Prostate gland (tissue), 2 donors: ENCODE data around the gene FBP1. TPM values are rescaled to one million over a fixed set of nuclear protein-coding genes. Genes with fewer than 3 reads are reported as not detected.

Source experiments
- DNase-seq: peaks from one replicate; pipeline ENCODE4 v3.0.0-alpha.2; 2019; ENCODE audit warnings: low spot score
- H3K27ac ChIP-seq, 2 donors: fragments of 200-600 bp; sonication (generic); 2 replicates each; pipeline ENCODE4 v1.5.1; 2017 to 2019
- H3K27me3 ChIP-seq: fragments of 200-600 bp; sonication (generic); replicated peaks from 2 replicates; pipeline ENCODE4 v1.5.1; 2019; ENCODE audit not compliant: insufficient read depth
- H3K36me3 ChIP-seq, 2 donors: fragments of 200-600 bp; sonication (generic); 1 replicate in 1 of 2; 2 replicates in 1 of 2; pipeline versions ENCODE4 v1.5.1 to v1.8.1; 2017 to 2019
- H3K4me1 ChIP-seq: fragments of 200-600 bp; sonication (generic); replicated peaks from 2 replicates; pipeline ENCODE4 v1.5.1; 2019
- H3K4me3 ChIP-seq, 2 donors: fragments of 200-600 bp; sonication (generic); 2 replicates each; pipeline ENCODE4 v1.5.1; 2017 to 2019
- H3K9me3 ChIP-seq: fragments of 200-600 bp; sonication (generic); 2 replicates; pipeline ENCODE4 v1.5.1; 2017
- CTCF ChIP-seq, 4 experiments: fragments of 200-600 bp in 2 of 4; fragments of 450-650 bp in 2 of 4; sonication (generic) in 2 of 4; IDR thresholded peaks; 1 replicate in 3 of 4; 2 replicates in 1 of 4; pipeline ENCODE4 v1.5.1; 2016 to 2019; ENCODE audit warnings: antibody characterized with exemption in 4 of 4, mild to moderate bottlenecking in 2 of 4, moderate library complexity in 2 of 4
- POLR2A ChIP-seq: fragments of 450-650 bp; IDR thresholded peaks from one replicate; pipeline ENCODE4 v1.6.1; 2016; ENCODE audit warnings: antibody characterized with exemption, mild to moderate bottlenecking
- POLR2AphosphoS5 ChIP-seq: sonication (generic); formaldehyde crosslinking; IDR thresholded peaks from one replicate; pipeline ENCODE4 v1.6.1; 2017; ENCODE audit warnings: antibody characterized with exemption
- WGBS: methylation state at CpG from one replicate; pipeline ENCODE4 v1.1.5; 2018; 5-methylcytosine and 5-hydroxymethylcytosine counted together
- intact Hi-C: fragments of 100-400 bp; cut with DNase I; formaldehyde crosslinking; loops from one replicate; pipeline ENCODE4 v1.14.2; 2022
- total RNA-seq, 2 donors: library from RNA; depleted of rRNA; stranded (reverse); fragments of >200 nt; gene quantifications; one replicate each; pipeline ENCODE4 v1.1.0, GENCODE V29; 2016

The FBP1 gene
- total RNA-seq, 2 donors from 2014 or later, result 19.5 to 41.4 TPM

- TF ChIP-seq CTCF (IDR thresholded peaks at IDR 0.05), result peak in 3 of 4 experiments; percentile 39 to 64 (median 44)
- no peak for TF ChIP-seq POLR2AphosphoS5
- TF ChIP-seq POLR2A, result no peak
- 15% methylated on average over 21 of the region's 21 CpGs for WGBS
- intact Hi-C loops, result no loop called here
- Histone ChIP-seq H3K36me3 (no peaks in the 10 kb centered on the region), H3K9me3 (no peaks in the 10 kb centered on the region), H3K27ac (no peak overlapping the region), H3K27me3 (no peaks in the 10 kb centered on the region), H3K4me3 (no peak overlapping the region), H3K4me1 (no peaks in the 10 kb centered on the region)
- peak; percentile 42 for DNase-seq
Measured at GRCh38 chr9:94603259-94604160, 35.8 kb downstream of the FBP1 start.

- no peaks in the 10 kb centered on the region for H3K27me3 ChIP-seq
- H3K4me3 ChIP-seq, result no peak overlapping the region
- no peak for TF ChIP-seq POLR2AphosphoS5
- TF ChIP-seq CTCF (IDR thresholded peaks at IDR 0.05), result no peak
- no peak for TF ChIP-seq POLR2A
- no peaks in the 10 kb centered on the region for H3K4me1 ChIP-seq
- H3K27ac ChIP-seq, result no peak overlapping the region
- no peak for DNase-seq
- no peaks in the 10 kb centered on the region for H3K9me3 ChIP-seq
- WGBS, result 83% methylated on average over 6 of the region's 6 CpGs
- intact Hi-C loops, result no loop called here
- H3K36me3 ChIP-seq, result no peaks in the 10 kb centered on the region
Measured at GRCh38 chr9:94602666-94603065, 36.7 kb downstream of the FBP1 start.

- Histone ChIP-seq H3K4me3 (no peak overlapping the region), H3K36me3 (no peaks in the 10 kb centered on the region), H3K27ac (no peak overlapping the region), H3K27me3 (no peaks in the 10 kb centered on the region), H3K9me3 (no peaks in the 10 kb centered on the region), H3K4me1 (no peaks in the 10 kb centered on the region)
- intact Hi-C loops, result no loop called here
- WGBS, result 74% methylated on average over 10 of the region's 10 CpGs
- TF ChIP-seq POLR2AphosphoS5, result no peak
- no peak for TF ChIP-seq CTCF (IDR thresholded peaks at IDR 0.05)
- no peak for TF ChIP-seq POLR2A
- DNase-seq, result no peak
Measured at GRCh38 chr9:94600715-94601114, 38.6 kb downstream of the FBP1 start.

GRCh38 chr9:94600258-94600657 is 39.1 kb downstream of the FBP1 start:
- H3K27ac ChIP-seq, result no peak overlapping the region
- H3K4me3 ChIP-seq, result no peak overlapping the region
- TF ChIP-seq POLR2A (no peak), POLR2AphosphoS5 (no peak)
- H3K36me3 ChIP-seq, result no peaks in the 10 kb centered on the region
- H3K4me1 ChIP-seq, result no peaks in the 10 kb centered on the region
- H3K27me3 ChIP-seq, result no peaks in the 10 kb centered on the region
- intact Hi-C loops, result no loop called here
- WGBS, result 96% methylated on average over 8 of the region's 8 CpGs
- DNase-seq, result no peak
- H3K9me3 ChIP-seq, result no peaks in the 10 kb centered on the region

- no peaks in the 10 kb centered on the region for H3K4me1 ChIP-seq
- H3K27ac ChIP-seq, result no peak overlapping the region
- 77% methylated on average over 7 of the region's 7 CpGs for WGBS
- H3K36me3 ChIP-seq, result no peaks in the 10 kb centered on the region
- H3K27me3 ChIP-seq, result no peaks in the 10 kb centered on the region
- intact Hi-C loops, result no loop called here
- DNase-seq, result no peak
- TF ChIP-seq CTCF (IDR thresholded peaks at IDR 0.05) (no peak), POLR2AphosphoS5 (no peak), POLR2A (no peak)
- H3K9me3 ChIP-seq, result no peaks in the 10 kb centered on the region
- no peak overlapping the region for H3K4me3 ChIP-seq
Measured at GRCh38 chr9:94599102-94599501, 40.2 kb downstream of the FBP1 start.
